ENCODE data around the gene SLC7A5.

GRCh38 chr16:87842209-87842869 lies 27.0 kb downstream of the SLC7A5 start:
- TF ChIP-seq KDM5B (CRISPR knock-in tag; IDR thresholded peaks at IDR 0.05; ENCODE audit: borderline replicate concordance) (peak; percentile 87; the same call in 1 of the 2 replicates), ZNF660 (CRISPR knock-in tag; IDR thresholded peaks at IDR 0.05; ENCODE audit: borderline replicate concordance, low read depth) (no peak), TFDP1 (CRISPR knock-in tag; IDR thresholded peaks at IDR 0.05; ENCODE audit: borderline replicate concordance) (no peak), ARID2 (CRISPR knock-in tag; IDR thresholded peaks at IDR 0.05; ENCODE audit: borderline replicate concordance) (no peak), U2AF2 (IDR thresholded peaks at IDR 0.05; ENCODE audit: low read depth, low read length) (no peak)
